T-helper 1 cell (primary cell): ENCODE data around the gene ESYT2.

Experiments
- DNase-seq, 5 donors: peaks; one replicate each; pipeline ENCODE4 v3.0.0-alpha.2; 2012 to 2020

The ESYT2 gene

DNA sequence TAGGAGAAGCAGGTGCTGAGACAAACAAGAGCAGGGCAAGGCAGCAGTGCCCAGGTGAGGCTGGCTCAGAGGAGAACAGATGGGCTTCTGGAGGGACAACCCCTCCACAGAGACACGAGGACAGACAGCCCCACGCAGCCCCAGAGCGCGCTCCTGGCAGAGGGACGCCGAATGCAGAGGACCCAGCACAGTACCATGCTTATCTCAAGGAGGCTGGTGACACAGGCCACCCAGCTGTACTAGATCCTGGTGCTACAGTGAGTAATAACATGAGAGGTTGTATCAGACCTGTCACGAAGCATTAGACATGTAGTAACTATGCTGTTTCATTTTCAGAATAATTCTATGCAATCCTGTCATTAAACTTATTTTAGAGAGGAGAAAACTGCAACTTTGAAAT, 64.3 kb downstream of the ESYT2 start:
- no peak for DNase-seq

DNA sequence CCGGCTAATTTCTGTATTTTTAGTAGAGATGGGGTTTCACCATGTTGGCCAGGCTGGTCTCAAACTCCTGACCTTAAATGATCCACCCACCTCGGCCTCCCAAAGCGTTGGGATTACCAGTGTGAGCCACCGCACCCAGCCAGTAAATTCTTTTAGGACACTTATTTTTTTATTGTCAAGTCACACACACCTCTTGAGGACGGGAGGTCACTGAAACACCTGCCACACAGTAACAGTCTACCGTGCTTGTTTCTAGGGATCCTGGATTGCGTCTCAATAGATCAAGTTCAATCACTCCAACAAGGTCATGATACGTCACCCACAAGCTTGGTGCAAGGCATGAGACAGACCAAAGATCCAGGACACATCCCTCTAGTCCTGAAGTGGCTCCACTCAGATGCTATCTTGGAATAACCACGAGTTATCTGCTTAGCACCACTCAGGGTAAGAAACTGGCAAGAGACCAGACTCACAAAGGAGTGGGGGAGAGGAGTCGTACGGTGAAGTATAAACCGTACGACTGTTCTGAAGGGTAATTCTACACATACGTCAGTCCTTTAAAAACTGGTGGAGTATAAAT, 65.8 kb downstream of the ESYT2 start:
- no peak for DNase-seq

GRCh38 chr7:158761945-158762344, 67.4 kb downstream of the ESYT2 start:
- DNase-seq: no peak

GRCh38 chr7:158760936-158761335, 68.4 kb downstream of the ESYT2 start:
- no peak for DNase-seq

GRCh38 chr7:158760445-158760764, 68.9 kb downstream of the ESYT2 start:
- DNase-seq: no peak

- no peak for DNase-seq
Measured at GRCh38 chr7:158759749-158760444, 69.4 kb downstream of the ESYT2 start.

DNA sequence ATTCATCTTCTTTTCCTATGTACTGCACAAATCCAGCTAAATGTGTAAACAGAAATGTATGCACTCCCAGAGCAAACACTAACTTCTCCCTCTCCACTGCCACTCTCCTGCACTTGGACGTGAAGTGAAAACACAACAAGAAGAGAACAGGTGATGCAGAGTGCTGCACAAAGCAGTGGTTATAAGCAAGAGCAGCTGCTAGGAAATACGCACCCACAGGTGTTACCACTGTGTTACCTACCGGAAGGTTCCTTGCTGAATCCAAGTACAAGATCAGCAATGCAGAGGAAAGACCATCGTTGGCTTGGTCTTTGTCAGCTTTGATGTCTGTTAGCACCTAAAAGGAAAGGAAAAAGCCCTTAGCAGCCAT, 70.1 kb downstream of the ESYT2 start:
- DNase-seq: no peak

GRCh38 chr7:158758586-158759244, 70.6 kb downstream of the ESYT2 start:
- no peak for DNase-seq

DNA sequence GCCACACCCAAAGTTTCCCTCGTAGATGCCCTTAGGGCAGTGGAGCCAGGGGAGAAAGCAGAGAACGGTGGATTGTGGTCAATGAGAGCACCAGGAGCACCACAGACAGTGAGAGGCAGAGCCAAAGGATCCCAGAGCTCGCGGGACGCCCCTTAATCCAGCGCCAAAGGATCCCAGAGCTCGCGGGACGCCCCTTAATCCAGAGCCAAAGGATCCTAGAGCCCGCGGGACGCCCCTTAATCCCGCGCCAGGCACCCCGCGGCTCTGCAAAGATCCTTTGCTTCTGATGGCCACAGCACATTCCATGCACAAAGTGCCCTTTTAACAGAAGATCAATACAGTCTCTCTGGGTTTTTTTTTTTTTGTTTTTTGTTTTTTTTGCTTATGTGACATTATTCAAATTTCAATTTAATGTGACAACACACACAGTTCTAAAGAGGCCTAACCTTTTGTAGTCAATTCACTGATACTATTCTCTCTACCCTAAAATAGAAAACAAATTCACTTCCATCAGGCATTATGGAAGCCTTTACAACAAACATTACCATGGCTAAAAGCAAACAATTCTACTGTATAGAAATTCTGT, 71.8 kb downstream of the ESYT2 start:
- no peak for DNase-seq

- no peak for DNase-seq
Measured at GRCh38 chr7:158754746-158755444, 74.4 kb downstream of the ESYT2 start.

DNA sequence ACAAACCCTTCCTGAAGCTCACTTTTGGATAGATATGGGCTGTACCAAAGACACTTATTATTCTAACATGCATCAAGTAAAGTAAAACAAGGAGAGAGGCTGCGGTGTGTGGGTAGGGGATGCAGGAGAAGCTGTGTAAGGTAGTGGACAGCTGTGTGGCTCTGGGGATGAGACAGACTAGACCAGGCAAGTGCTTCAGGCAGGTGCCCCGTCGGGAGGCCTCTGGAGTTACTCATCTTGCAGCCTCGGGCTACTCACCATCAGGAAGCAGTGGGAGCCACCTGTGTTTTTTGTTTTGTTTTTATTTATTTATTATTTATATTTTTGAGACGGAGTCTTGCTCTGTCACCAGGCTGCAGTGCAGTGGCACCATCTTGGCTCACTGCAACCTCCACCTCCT, 75.4 kb downstream of the ESYT2 start:
- no peak for DNase-seq

DNA sequence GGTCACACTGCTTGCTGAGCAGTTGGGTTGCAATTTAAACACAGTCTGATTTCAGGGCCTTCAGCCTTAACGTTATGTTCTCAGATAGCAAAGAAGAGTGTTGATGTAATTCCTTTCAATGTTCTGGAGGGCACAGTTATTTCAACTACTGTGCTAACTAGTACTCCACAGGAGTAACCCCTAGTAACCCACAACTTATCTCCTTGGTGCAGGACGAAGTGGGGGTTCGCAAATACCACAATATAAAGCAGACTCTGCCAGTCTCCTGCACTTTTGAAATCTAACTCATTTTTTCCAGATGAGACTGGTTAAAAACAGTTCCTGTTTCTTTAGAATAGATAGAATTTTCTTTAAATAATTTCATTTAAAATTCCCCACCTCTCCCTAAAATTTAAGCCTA, 77.6 kb downstream of the ESYT2 start:
- no peak for DNase-seq

- no peak for DNase-seq
Measured at GRCh38 chr7:158751199-158751598, 78.1 kb downstream of the ESYT2 start.

DNA sequence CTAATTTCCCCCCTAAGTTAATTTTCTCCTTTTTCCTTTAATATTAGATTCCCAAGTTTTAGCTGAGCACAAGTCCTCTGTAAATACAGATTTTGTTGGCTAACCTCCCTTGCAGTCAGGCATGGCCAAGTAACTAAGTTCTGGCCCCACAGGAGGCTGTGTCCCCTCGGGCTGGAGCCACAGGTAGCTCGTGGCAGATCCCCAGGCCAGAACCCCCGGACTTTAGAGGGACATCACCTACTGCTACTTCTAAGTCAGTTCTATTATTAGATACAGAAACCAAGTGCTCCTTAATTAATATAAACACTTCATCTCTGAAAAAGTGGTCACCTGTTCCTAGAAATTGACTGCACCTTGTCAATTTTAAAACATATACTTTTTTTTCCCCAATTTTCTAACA, 78.6 kb downstream of the ESYT2 start:
- DNase-seq: no peak

- no peak for DNase-seq
Measured at GRCh38 chr7:158749396-158749795, 79.9 kb downstream of the ESYT2 start.

- DNase-seq: no peak
Measured at GRCh38 chr7:158748335-158748734, 81.0 kb downstream of the ESYT2 start.

- no peak for DNase-seq
Measured at GRCh38 chr7:158747408-158747807, 81.9 kb downstream of the ESYT2 start.

GRCh38 chr7:158746957-158747356, 82.4 kb downstream of the ESYT2 start:
- DNase-seq: no peak

DNA sequence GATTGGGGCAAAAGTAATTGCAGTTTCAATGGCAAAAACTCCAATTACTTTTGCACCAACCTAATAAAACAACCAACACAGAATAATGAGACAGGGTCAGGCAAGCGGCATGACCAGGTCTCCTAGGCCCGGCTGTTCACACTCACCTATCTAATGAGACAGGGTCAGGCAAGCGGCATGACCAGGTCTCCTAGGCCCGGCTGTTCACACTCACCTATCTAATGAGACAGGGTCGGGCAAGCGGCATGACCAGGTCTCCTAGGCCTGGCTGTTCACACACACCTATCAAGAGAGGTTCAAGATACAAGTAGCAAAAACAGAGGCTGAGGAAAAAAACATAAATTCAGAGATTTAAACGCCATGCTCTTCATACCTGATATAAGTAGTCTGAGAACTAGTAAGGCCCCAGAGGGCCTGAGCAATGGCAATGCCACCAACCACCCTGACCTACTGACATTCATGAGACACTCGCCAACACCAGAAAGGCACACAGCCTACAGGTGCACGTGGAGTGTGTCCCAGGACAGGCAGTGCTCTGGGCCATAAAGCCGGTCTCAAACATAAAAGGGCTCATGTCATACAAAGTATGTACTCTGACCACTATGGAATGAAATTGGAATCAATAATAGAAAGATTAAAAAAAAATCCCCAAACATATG, 84.1 kb downstream of the ESYT2 start:
- DNase-seq: no peak

DNA sequence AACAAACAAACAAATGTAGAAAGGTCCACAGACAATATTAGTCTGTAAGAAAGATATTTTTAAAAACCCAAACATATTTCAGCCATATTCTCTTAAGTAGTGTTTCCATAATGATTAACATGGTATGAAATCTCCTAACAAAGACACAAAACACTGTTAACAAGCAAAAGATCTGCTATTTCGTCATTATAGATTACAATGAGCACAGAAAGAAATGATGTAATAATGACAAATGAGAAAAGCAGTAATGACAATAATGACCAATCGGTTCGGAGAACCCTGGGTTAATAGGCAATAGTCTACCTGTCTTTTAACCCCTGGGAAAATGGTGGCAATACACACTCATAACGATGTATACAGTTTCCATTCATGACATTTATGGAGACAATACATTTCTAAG, 85.2 kb downstream of the ESYT2 start:
- DNase-seq: no peak

GRCh38 chr7:158743219-158743618, 86.1 kb downstream of the ESYT2 start:
- DNase-seq: no peak

- DNase-seq: no peak
Measured at GRCh38 chr7:158742065-158742821, 87.1 kb downstream of the ESYT2 start.
